K562 (cell line): Measurements from ENCODE around the gene NAA40. TPM values are rescaled to one million over a fixed set of nuclear protein-coding genes. Genes with fewer than 3 reads are reported as not detected.

Source experiments
- ARID3A ChIP-seq: IDR thresholded peaks from 2 replicates; pipeline ENCODE4 v1.6.1; 2012; ENCODE audit warnings: low read depth, low read length, improper control_type of control experiment, borderline replicate concordance
- ATF7 ChIP-seq: fragments of 450-650 bp; IDR thresholded peaks from 2 replicates; pipeline ENCODE4 v1.7.1; 2014; ENCODE audit warnings: mild to moderate bottlenecking, moderate library complexity
- CBX2 ChIP-seq: fragments of 200-600 bp; sonication (generic); IDR thresholded peaks from one replicate; pipeline ENCODE4 v1.6.1; 2012; ENCODE audit warnings: mild to moderate bottlenecking, low read length, inconsistent platforms; ENCODE audit not compliant: insufficient read depth, poor library complexity, severe bottlenecking
- CBX5 ChIP-seq: IDR thresholded peaks from 2 replicates; pipeline ENCODE4 v1.6.1; 2014; ENCODE audit warnings: low read depth, borderline replicate concordance
- GABPA ChIP-seq: fragments of 200-800 bp; sonication (Bioruptor generic); conservative IDR thresholded peaks from 2 replicates; pipeline ENCODE4 v1.6.1; 2016; ENCODE audit warnings: low read depth, missing genetic modification characterization, missing compliant biosample characterization
- ILF3 ChIP-seq: fragments of 450-650 bp; IDR thresholded peaks from 2 replicates; pipeline ENCODE4 v1.6.1; 2018; ENCODE audit warnings: antibody characterized with exemption, mild to moderate bottlenecking, moderate library complexity, borderline replicate concordance
- JUN ChIP-seq, 2 experiments: sonication (generic) in 1 of 2; formaldehyde crosslinking in 1 of 2; IDR thresholded peaks; 2 replicates each; pipeline versions ENCODE4 v1.6.1 to v1.8.0; 2012 to 2022; ENCODE audit warnings: borderline replicate concordance in 2 of 2, mild to moderate bottlenecking in 2 of 2, improper control_type of control experiment in 1 of 2, low read depth in 1 of 2, low read length in 1 of 2, missing genetic modification reagents in 1 of 2
- L3MBTL2 ChIP-seq: fragments of 450-650 bp; IDR thresholded peaks from 2 replicates; pipeline ENCODE4 v1.6.1; 2016; ENCODE audit warnings: mild to moderate bottlenecking, moderate library complexity
- MXI1 ChIP-seq: IDR thresholded peaks from 2 replicates; pipeline ENCODE4 v1.6.1; 2011; ENCODE audit warnings: low read depth, mild to moderate bottlenecking, improper control_type of control experiment, low read length
- RERE ChIP-seq: sonication (generic); formaldehyde crosslinking; IDR thresholded peaks from 2 replicates; pipeline ENCODE4 v1.8.0; 2023; ENCODE audit warnings: missing genetic modification reagents, mild to moderate bottlenecking, borderline replicate concordance
- SIN3A ChIP-seq, 2 experiments: fragments of 150-350 bp in 1 of 2; IDR thresholded peaks; 2 replicates each; pipeline ENCODE4 v1.6.1; 2011 to 2016; ENCODE audit warnings: borderline replicate concordance in 2 of 2, low read depth in 2 of 2, low read length in 2 of 2, mild to moderate bottlenecking in 2 of 2, moderate library complexity in 2 of 2; ENCODE audit not compliant: control insufficient read depth in 1 of 2
- STAG1 ChIP-seq: sonication (generic); formaldehyde crosslinking; IDR thresholded peaks from 2 replicates; pipeline ENCODE4 v1.5.0; 2020; ENCODE audit warnings: missing genetic modification reagents, borderline replicate concordance
- TAF7 ChIP-seq: fragments of 450-650 bp; IDR thresholded peaks from 2 replicates; pipeline ENCODE4 v1.6.1; 2016; ENCODE audit warnings: missing genetic modification characterization, missing compliant biosample characterization
- VEZF1 ChIP-seq: fragments of 200-800 bp; sonication (Bioruptor generic); IDR thresholded peaks from 2 replicates; pipeline ENCODE4 v1.6.1; 2017; ENCODE audit warnings: missing genetic modification characterization, missing compliant biosample characterization
- ZNF143 ChIP-seq: sonication (generic); formaldehyde crosslinking; IDR thresholded peaks from 2 replicates; pipeline ENCODE4 v1.9.0; 2022; ENCODE audit warnings: mild to moderate bottlenecking, missing genetic modification reagents
- ZNF384 ChIP-seq: IDR thresholded peaks from 2 replicates; pipeline ENCODE4 v1.6.1; 2012; ENCODE audit warnings: low read depth, low read length, improper control_type of control experiment
- ZNF551 ChIP-seq: fragments of 250-450 bp; sonication (Bioruptor Pico); IDR thresholded peaks from 2 replicates; pipeline ENCODE4 v1.5.0; 2021; ENCODE audit warnings: mild to moderate bottlenecking, moderate library complexity
- ZNF589 ChIP-seq: fragments of 200-800 bp; sonication (Bioruptor generic); IDR thresholded peaks from 2 replicates; pipeline ENCODE4 v1.6.1; 2016; ENCODE audit warnings: low read depth, missing genetic modification characterization, missing compliant biosample characterization
- polyA plus RNA-seq, 8 experiments: library from polyadenylated mRNA; depleted of rRNA in 4 of 8; stranded (reverse) in 5 of 8; unstranded in 3 of 8; fragments of >200 nt; fragmentation: Nextera tagmentation in 2 of 8; fragmentation: Illumina TruSeq in 1 of 8; extraction: Ambion mirVana in 2 of 8; extraction: Trizol in 1 of 8; gene quantifications; 2 replicates each; pipeline versions ENCODE4 v1.2.1 to v1.2.3, GENCODE V29; 2011 to 2014; ENCODE audit warnings: inconsistent platforms in 1 of 8, missing spikeins in 1 of 8
- total RNA-seq, 7 experiments: library from RNA; depleted of rRNA in 6 of 7; stranded (reverse); fragments of >200 nt in 6 of 7; fragmentation: Illumina TruSeq in 2 of 7; extraction: Trizol in 2 of 7; gene quantifications; 2 replicates each; pipeline versions ENCODE4 v1.2.1 to v1.2.3, GENCODE V29; 2011 to 2021; ENCODE audit warnings: low replicate concordance in 1 of 7

NAA40 gene
- total and polyA plus RNA-seq, 9 of the 15 experiments (the other 6 are each of a cell fraction or from before 2014, with no cell fraction given): 6.2 to 39.0 (median 23.1) TPM

- TF ChIP-seq CBX5 (no peak), MXI1 (peak; percentile 92), ILF3 (no peak), ZNF384 (no peak), STAG1 (CRISPR knock-in tag) (no peak), ZNF143 (CRISPR knock-in tag) (no peak), GABPA (tag) (peak; percentile 98), VEZF1 (CRISPR knock-in tag) (peak; percentile 97), CBX2 (no peak), ZNF551 (CRISPR knock-in tag) (no peak), ARID3A (no peak), SIN3A (IDR thresholded peaks at IDR 0.05; ENCODE audit: borderline replicate concordance in 2 of 2, control insufficient read depth in 1 of 2, low read depth in 2 of 2, low read length in 2 of 2) (peak in 1 of 2 experiments; percentile 78; a peak in 1 of 4 replicates), TAF7 (tag) (peak; percentile 94), ATF7 (no peak), JUN (IDR thresholded peaks at IDR 0.05; ENCODE audit: borderline replicate concordance, low read depth, low read length) (no peak), JUN (CRISPR knock-in tag; IDR thresholded peaks at IDR 0.05; ENCODE audit: borderline replicate concordance) (no peak), L3MBTL2 (0 out of 2 replicates have a peak, but pooled peaks have one; percentile 44), RERE (no peak), ZNF589 (CRISPR knock-in tag) (0 out of 2 replicates have a peak, but pooled peaks have one; percentile 38)
Measured at GRCh38 chr11:63986156-63986931, 47.5 kb downstream of the NAA40 start, which contains the start of gene OTUB1 (continued).
